ENCODE results near the gene CCNDBP1.

The CCNDBP1 gene

DNA sequence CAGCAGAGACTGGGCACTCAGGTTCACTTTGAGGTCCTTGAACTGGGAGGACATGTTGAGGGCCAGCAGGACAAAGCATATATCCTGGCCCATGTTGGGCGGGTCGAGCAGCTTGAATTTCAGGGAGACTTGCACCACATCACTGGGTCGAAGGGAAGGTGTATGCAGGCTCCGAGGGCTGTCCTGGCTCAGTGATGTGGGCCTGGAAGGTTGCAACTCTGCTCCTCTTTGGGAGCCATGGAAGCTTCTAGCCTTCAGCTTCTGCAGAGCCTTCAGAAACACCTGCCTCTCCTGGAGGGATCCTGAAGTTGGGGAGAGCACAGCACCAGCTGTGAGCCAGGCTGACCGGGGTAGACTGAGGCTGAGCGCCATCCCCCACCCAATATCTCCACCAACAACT lies 50.3 kb downstream of the CCNDBP1 start:
- TF ChIP-seq, protein P1, sequence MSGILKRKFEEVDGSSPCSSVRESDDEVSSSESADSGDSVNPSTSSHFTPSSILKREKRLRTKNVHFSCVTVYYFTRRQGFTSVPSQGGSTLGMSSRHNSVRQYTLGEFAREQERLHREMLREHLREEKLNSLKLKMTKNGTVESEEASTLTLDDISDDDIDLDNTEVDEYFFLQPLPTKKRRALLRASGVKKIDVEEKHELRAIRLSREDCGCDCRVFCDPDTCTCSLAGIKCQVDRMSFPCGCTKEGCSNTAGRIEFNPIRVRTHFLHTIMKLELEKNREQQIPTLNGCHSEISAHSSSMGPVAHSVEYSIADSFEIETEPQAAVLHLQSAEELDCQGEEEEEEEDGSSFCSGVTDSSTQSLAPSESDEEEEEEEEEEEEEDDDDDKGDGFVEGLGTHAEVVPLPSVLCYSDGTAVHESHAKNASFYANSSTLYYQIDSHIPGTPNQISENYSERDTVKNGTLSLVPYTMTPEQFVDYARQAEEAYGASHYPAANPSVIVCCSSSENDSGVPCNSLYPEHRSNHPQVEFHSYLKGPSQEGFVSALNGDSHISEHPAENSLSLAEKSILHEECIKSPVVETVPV (CRISPR knock-in tag; IDR thresholded peaks at IDR 0.05): no peak
- no peak for TF ChIP-seq ZFP30 (CRISPR knock-in tag; IDR thresholded peaks at IDR 0.05)
- TF ChIP-seq ZFP3 (CRISPR knock-in tag; IDR thresholded peaks at IDR 0.05): no peak
- TF ChIP-seq BACH2 (CRISPR knock-in tag; IDR thresholded peaks at IDR 0.05; ENCODE audit: borderline replicate concordance): no peak
- TF ChIP-seq, protein P2, sequence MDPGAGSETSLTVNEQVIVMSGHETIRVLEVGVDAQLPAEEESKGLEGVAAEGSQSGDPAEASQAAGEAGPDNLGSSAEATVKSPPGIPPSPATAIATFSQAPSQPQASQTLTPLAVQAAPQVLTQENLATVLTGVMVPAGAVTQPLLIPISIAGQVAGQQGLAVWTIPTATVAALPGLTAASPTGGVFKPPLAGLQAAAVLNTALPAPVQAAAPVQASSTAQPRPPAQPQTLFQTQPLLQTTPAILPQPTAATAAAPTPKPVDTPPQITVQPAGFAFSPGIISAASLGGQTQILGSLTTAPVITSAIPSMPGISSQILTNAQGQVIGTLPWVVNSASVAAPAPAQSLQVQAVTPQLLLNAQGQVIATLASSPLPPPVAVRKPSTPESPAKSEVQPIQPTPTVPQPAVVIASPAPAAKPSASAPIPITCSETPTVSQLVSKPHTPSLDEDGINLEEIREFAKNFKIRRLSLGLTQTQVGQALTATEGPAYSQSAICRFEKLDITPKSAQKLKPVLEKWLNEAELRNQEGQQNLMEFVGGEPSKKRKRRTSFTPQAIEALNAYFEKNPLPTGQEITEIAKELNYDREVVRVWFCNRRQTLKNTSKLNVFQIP (CRISPR knock-in tag; IDR thresholded peaks at IDR 0.05; ENCODE audit: borderline replicate concordance, low read depth): no peak
- no peak for TF ChIP-seq CSDC2 (CRISPR knock-in tag; IDR thresholded peaks at IDR 0.05)
- TF ChIP-seq ZNF565 (CRISPR knock-in tag; conservative IDR thresholded peaks at IDR 0.05; ENCODE audit: low read depth): no peak
- ATAC-seq: no peak

DNA sequence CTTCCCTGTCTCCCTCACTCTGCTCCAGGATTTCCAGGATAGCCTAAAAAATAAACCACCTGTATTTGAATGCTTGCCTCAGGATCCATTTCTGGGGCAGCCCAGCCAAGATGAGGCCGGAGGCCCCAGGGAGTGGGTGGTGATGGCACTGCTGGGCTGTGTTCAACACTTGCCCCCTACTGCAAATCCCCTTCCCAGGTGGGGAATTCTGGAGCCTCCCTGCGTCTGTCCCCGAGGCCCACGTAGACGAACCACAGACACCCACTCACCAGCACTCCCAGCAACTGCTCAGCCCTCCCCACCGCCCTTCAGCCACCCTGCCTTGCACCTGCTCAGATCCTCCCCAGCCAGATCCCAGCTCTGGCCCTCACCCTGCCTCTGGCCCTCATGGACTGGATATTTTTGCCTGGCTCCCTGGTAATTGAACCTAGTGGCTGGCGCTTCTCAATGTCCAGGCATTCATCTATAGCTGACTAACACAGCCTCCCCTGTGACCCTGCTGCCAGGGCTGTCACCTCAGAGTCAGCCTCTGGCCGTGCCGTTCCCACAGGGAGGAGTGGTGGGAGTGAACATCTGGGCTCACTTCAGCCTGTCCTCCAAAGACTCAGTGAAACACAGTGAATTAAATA lies 52.8 kb downstream of the CCNDBP1 start:
- TF ChIP-seq ZFP30 (CRISPR knock-in tag; IDR thresholded peaks at IDR 0.05) (no peak), ARNTL (CRISPR knock-in tag; IDR thresholded peaks at IDR 0.05; ENCODE audit: borderline replicate concordance, low read depth) (no peak), ZC3H10 (CRISPR knock-in tag; IDR thresholded peaks at IDR 0.05) (no peak), TCF4 (CRISPR knock-in tag; IDR thresholded peaks at IDR 0.05; ENCODE audit: borderline replicate concordance) (no peak), RARB (CRISPR knock-in tag; IDR thresholded peaks at IDR 0.05) (no peak), ZNF565 (CRISPR knock-in tag; conservative IDR thresholded peaks at IDR 0.05; ENCODE audit: low read depth) (no peak), PPARA (CRISPR knock-in tag; IDR thresholded peaks at IDR 0.05; ENCODE audit: borderline replicate concordance) (no peak), OSR1 (CRISPR knock-in tag; IDR thresholded peaks at IDR 0.05) (no peak)
- ATAC-seq: no peak

DNA sequence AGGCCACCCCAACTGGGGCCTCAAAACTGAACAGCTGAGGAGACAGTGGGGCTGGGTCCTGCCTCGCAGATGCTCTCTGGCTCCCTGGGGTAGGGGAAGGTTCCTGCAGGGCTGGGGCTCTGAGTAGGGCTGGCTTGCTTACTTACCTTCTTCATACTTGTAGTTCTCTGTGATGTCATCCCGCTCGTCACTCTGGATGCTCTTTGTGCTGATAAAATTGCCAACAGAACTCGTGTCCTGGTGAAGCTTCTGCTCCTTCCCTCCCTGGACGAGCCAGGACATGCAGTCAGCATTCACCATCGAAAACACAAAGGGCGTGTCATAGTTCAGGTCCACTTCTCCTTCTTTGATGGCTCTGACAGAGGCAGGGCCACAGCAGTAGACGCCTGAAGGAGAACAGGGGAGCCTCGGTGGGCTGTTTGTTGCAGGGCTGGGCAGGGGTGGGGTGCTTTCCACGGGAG lies 53.5 kb downstream of the CCNDBP1 start:
- no peak for ATAC-seq
- TF ChIP-seq ARNTL (CRISPR knock-in tag; IDR thresholded peaks at IDR 0.05; ENCODE audit: borderline replicate concordance, low read depth) (no peak), TOX (CRISPR knock-in tag; IDR thresholded peaks at IDR 0.05; ENCODE audit: borderline replicate concordance) (no peak), BACH2 (CRISPR knock-in tag; IDR thresholded peaks at IDR 0.05; ENCODE audit: borderline replicate concordance) (no peak), RARB (CRISPR knock-in tag; IDR thresholded peaks at IDR 0.05) (no peak), ZNF8 (CRISPR knock-in tag; IDR thresholded peaks at IDR 0.05) (no peak), ESRRG (CRISPR knock-in tag; IDR thresholded peaks at IDR 0.05) (no peak), ZFP3 (CRISPR knock-in tag; IDR thresholded peaks at IDR 0.05) (no peak), CSDC2 (CRISPR knock-in tag; IDR thresholded peaks at IDR 0.05) (no peak), OSR1 (CRISPR knock-in tag; IDR thresholded peaks at IDR 0.05) (no peak), ZNF70 (CRISPR knock-in tag; IDR thresholded peaks at IDR 0.05) (no peak), PPARA (CRISPR knock-in tag; IDR thresholded peaks at IDR 0.05; ENCODE audit: borderline replicate concordance) (no peak), GLIS3 (CRISPR knock-in tag; IDR thresholded peaks at IDR 0.05) (no peak)
- TF ChIP-seq, protein P3, sequence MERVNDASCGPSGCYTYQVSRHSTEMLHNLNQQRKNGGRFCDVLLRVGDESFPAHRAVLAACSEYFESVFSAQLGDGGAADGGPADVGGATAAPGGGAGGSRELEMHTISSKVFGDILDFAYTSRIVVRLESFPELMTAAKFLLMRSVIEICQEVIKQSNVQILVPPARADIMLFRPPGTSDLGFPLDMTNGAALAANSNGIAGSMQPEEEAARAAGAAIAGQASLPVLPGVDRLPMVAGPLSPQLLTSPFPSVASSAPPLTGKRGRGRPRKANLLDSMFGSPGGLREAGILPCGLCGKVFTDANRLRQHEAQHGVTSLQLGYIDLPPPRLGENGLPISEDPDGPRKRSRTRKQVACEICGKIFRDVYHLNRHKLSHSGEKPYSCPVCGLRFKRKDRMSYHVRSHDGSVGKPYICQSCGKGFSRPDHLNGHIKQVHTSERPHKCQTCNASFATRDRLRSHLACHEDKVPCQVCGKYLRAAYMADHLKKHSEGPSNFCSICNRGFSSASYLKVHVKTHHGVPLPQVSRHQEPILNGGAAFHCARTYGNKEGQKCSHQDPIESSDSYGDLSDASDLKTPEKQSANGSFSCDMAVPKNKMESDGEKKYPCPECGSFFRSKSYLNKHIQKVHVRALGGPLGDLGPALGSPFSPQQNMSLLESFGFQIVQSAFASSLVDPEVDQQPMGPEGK (CRISPR knock-in tag; IDR thresholded peaks at IDR 0.05; ENCODE audit: borderline replicate concordance): no peak
- TF ChIP-seq, protein P4, sequence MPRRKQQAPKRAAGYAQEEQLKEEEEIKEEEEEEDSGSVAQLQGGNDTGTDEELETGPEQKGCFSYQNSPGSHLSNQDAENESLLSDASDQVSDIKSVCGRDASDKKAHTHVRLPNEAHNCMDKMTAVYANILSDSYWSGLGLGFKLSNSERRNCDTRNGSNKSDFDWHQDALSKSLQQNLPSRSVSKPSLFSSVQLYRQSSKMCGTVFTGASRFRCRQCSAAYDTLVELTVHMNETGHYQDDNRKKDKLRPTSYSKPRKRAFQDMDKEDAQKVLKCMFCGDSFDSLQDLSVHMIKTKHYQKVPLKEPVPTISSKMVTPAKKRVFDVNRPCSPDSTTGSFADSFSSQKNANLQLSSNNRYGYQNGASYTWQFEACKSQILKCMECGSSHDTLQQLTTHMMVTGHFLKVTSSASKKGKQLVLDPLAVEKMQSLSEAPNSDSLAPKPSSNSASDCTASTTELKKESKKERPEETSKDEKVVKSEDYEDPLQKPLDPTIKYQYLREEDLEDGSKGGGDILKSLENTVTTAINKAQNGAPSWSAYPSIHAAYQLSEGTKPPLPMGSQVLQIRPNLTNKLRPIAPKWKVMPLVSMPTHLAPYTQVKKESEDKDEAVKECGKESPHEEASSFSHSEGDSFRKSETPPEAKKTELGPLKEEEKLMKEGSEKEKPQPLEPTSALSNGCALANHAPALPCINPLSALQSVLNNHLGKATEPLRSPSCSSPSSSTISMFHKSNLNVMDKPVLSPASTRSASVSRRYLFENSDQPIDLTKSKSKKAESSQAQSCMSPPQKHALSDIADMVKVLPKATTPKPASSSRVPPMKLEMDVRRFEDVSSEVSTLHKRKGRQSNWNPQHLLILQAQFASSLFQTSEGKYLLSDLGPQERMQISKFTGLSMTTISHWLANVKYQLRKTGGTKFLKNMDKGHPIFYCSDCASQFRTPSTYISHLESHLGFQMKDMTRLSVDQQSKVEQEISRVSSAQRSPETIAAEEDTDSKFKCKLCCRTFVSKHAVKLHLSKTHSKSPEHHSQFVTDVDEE (CRISPR knock-in tag; IDR thresholded peaks at IDR 0.05): no peak
- TF ChIP-seq, protein P1 (CRISPR knock-in tag; IDR thresholded peaks at IDR 0.05): no peak
- TF ChIP-seq, protein P2 (CRISPR knock-in tag; IDR thresholded peaks at IDR 0.05; ENCODE audit: borderline replicate concordance, low read depth): no peak

Measured in SK-N-SH treated with all-trans-retinoic acid at 6 μM for 48 hours (cell line).